HepG2 (cell line): ENCODE data around the gene USP12.

ENCODE experiments used
- FOXJ3 ChIP-seq: sonication (generic); formaldehyde crosslinking; IDR thresholded peaks from 2 replicates; pipeline ENCODE4 v1.4.0; 2020; ENCODE audit warnings: missing genetic modification reagents, mild to moderate bottlenecking, borderline replicate concordance
- MAZ ChIP-seq, 2 experiments: sonication (generic) in 1 of 2; formaldehyde crosslinking in 1 of 2; IDR thresholded peaks; 2 replicates each; pipeline versions ENCODE4 v1.5.0 to v1.6.1; 2012 to 2020; ENCODE audit warnings: low read depth in 2 of 2, mild to moderate bottlenecking in 2 of 2, borderline replicate concordance in 1 of 2, improper control_type of control experiment in 1 of 2, low read length in 1 of 2, missing genetic modification reagents in 1 of 2, moderate library complexity in 1 of 2
- MXI1 ChIP-seq: IDR thresholded peaks from 3 replicates; pipeline ENCODE4 v1.6.1; 2012; ENCODE audit warnings: low read depth, low read length, inconsistent platforms, borderline replicate concordance
- RAD21 ChIP-seq: fragments of 450-650 bp; formaldehyde crosslinking; IDR thresholded peaks from 2 replicates; pipeline ENCODE4 v1.5.0; 2020; ENCODE audit warnings: mild to moderate bottlenecking
- SMAD3 ChIP-seq: sonication (generic); formaldehyde crosslinking; IDR thresholded peaks from 2 replicates; pipeline ENCODE4 v1.4.0; 2020; ENCODE audit warnings: missing genetic modification reagents
- ZBTB21 ChIP-seq: sonication (generic); formaldehyde crosslinking; IDR thresholded peaks from 2 replicates; pipeline ENCODE4 v1.4.0; 2020; ENCODE audit warnings: missing genetic modification reagents
- ZNF362 ChIP-seq: sonication (generic); formaldehyde crosslinking; IDR thresholded peaks from 2 replicates; pipeline ENCODE4 v1.4.0; 2020; ENCODE audit warnings: missing genetic modification reagents, mild to moderate bottlenecking, borderline replicate concordance
- ZNF580 ChIP-seq: IDR thresholded peaks from 2 replicates; pipeline ENCODE4 v1.6.1; 2016; ENCODE audit warnings: low read depth, borderline replicate concordance
- ZXDC ChIP-seq: sonication (generic); formaldehyde crosslinking; IDR thresholded peaks from 2 replicates; pipeline ENCODE4 v1.5.0; 2020; ENCODE audit warnings: mild to moderate bottlenecking, missing genetic modification reagents
- TF ChIP-seq, protein P1 (sequence below), 2 experiments: fragments of 450-650 bp in 1 of 2; sonication (generic) in 1 of 2; formaldehyde crosslinking in 1 of 2; IDR thresholded peaks; 2 replicates each; pipeline versions ENCODE4 v1.6.1 to v1.8.0; 2016 to 2022; ENCODE audit warnings: antibody characterized with exemption in 1 of 2, mild to moderate bottlenecking in 1 of 2, missing genetic modification reagents in 1 of 2
- TF ChIP-seq, protein P2 (sequence below): sonication (generic); formaldehyde crosslinking; IDR thresholded peaks from 2 replicates; pipeline ENCODE4 v1.5.0; 2020; ENCODE audit warnings: mild to moderate bottlenecking, missing genetic modification reagents, moderate library complexity
- TF ChIP-seq, protein P3 (sequence below): sonication (generic); formaldehyde crosslinking; IDR thresholded peaks from 2 replicates; pipeline ENCODE4 v1.4.0; 2020; ENCODE audit warnings: missing genetic modification reagents
- TF ChIP-seq, protein P4 (sequence below): sonication (generic); formaldehyde crosslinking; IDR thresholded peaks from 2 replicates; pipeline ENCODE4 v1.5.1; 2020; ENCODE audit warnings: missing genetic modification reagents, mild to moderate bottlenecking, borderline replicate concordance

GRCh38 chr13:27160657-27161295, 10.8 kb downstream of the USP12 start:
- TF ChIP-seq, protein P1, sequence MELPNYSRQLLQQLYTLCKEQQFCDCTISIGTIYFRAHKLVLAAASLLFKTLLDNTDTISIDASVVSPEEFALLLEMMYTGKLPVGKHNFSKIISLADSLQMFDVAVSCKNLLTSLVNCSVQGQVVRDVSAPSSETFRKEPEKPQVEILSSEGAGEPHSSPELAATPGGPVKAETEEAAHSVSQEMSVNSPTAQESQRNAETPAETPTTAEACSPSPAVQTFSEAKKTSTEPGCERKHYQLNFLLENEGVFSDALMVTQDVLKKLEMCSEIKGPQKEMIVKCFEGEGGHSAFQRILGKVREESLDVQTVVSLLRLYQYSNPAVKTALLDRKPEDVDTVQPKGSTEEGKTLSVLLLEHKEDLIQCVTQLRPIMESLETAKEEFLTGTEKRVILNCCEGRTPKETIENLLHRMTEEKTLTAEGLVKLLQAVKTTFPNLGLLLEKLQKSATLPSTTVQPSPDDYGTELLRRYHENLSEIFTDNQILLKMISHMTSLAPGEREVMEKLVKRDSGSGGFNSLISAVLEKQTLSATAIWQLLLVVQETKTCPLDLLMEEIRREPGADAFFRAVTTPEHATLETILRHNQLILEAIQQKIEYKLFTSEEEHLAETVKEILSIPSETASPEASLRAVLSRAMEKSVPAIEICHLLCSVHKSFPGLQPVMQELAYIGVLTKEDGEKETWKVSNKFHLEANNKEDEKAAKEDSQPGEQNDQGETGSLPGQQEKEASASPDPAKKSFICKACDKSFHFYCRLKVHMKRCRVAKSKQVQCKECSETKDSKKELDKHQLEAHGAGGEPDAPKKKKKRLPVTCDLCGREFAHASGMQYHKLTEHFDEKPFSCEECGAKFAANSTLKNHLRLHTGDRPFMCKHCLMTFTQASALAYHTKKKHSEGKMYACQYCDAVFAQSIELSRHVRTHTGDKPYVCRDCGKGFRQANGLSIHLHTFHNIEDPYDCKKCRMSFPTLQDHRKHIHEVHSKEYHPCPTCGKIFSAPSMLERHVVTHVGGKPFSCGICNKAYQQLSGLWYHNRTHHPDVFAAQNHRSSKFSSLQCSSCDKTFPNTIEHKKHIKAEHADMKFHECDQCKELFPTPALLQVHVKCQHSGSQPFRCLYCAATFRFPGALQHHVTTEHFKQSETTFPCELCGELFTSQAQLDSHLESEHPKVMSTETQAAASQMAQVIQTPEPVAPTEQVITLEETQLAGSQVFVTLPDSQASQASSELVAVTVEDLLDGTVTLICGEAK (IDR thresholded peaks at IDR 0.05) = no peak
- TF ChIP-seq, protein P1 (CRISPR knock-in tag; IDR thresholded peaks at IDR 0.05) = no peak
- no peak for TF ChIP-seq MXI1
- TF ChIP-seq SMAD3 (CRISPR knock-in tag) = no peak
- TF ChIP-seq ZBTB21 (CRISPR knock-in tag) = no peak
- TF ChIP-seq FOXJ3 = no peak
- TF ChIP-seq, protein P2, sequence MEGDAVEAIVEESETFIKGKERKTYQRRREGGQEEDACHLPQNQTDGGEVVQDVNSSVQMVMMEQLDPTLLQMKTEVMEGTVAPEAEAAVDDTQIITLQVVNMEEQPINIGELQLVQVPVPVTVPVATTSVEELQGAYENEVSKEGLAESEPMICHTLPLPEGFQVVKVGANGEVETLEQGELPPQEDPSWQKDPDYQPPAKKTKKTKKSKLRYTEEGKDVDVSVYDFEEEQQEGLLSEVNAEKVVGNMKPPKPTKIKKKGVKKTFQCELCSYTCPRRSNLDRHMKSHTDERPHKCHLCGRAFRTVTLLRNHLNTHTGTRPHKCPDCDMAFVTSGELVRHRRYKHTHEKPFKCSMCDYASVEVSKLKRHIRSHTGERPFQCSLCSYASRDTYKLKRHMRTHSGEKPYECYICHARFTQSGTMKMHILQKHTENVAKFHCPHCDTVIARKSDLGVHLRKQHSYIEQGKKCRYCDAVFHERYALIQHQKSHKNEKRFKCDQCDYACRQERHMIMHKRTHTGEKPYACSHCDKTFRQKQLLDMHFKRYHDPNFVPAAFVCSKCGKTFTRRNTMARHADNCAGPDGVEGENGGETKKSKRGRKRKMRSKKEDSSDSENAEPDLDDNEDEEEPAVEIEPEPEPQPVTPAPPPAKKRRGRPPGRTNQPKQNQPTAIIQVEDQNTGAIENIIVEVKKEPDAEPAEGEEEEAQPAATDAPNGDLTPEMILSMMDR (CRISPR knock-in tag) = no peak
- TF ChIP-seq MAZ (IDR thresholded peaks at IDR 0.05; ENCODE audit: borderline replicate concordance, low read depth, low read length) = no peak
- no peak for TF ChIP-seq MAZ (CRISPR knock-in tag; IDR thresholded peaks at IDR 0.05; ENCODE audit: low read depth)
- no peak for TF ChIP-seq RAD21 (CRISPR knock-in tag)
- TF ChIP-seq ZNF362 (CRISPR knock-in tag) = no peak
- TF ChIP-seq, protein P3, sequence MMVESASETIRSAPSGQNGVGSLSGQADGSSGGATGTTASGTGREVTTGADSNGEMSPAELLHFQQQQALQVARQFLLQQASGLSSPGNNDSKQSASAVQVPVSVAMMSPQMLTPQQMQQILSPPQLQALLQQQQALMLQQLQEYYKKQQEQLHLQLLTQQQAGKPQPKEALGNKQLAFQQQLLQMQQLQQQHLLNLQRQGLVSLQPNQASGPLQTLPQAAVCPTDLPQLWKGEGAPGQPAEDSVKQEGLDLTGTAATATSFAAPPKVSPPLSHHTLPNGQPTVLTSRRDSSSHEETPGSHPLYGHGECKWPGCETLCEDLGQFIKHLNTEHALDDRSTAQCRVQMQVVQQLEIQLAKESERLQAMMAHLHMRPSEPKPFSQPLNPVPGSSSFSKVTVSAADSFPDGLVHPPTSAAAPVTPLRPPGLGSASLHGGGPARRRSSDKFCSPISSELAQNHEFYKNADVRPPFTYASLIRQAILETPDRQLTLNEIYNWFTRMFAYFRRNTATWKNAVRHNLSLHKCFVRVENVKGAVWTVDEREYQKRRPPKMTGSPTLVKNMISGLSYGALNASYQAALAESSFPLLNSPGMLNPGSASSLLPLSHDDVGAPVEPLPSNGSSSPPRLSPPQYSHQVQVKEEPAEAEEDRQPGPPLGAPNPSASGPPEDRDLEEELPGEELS = no peak
- TF ChIP-seq, protein P4, sequence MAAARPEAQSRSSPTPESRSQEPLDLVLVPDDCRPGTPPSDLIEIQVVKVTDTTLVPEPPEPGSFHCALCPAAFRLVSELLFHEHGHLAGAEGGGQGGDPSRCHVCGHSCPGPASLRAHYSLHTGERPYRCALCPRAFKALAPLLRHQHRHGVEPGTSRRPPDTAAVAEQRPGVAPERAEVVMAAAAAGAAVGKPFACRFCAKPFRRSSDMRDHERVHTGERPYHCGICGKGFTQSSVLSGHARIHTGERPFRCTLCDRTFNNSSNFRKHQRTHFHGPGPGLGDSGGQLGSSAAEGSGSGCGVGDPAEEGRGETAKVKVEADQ (CRISPR knock-in tag) = no peak
- no peak for TF ChIP-seq ZNF580 (CRISPR knock-in tag)
- TF ChIP-seq ZXDC (CRISPR knock-in tag) = no peak
